Anterior cingulate cortex (tissue), 58 donors: ENCODE results near the gene GALNT16.
"Not testable (repeated sequence)": the region's sequence is repeated elsewhere in the genome, so short reads cannot be mapped to it uniquely, and the experiment has no call there.

Source experiments
- DNase-seq, 58 donors: peaks; one replicate each; lab custom pipeline; 2025; lab: John Stamatoyannopoulos, UW

The GALNT16 gene

DNA sequence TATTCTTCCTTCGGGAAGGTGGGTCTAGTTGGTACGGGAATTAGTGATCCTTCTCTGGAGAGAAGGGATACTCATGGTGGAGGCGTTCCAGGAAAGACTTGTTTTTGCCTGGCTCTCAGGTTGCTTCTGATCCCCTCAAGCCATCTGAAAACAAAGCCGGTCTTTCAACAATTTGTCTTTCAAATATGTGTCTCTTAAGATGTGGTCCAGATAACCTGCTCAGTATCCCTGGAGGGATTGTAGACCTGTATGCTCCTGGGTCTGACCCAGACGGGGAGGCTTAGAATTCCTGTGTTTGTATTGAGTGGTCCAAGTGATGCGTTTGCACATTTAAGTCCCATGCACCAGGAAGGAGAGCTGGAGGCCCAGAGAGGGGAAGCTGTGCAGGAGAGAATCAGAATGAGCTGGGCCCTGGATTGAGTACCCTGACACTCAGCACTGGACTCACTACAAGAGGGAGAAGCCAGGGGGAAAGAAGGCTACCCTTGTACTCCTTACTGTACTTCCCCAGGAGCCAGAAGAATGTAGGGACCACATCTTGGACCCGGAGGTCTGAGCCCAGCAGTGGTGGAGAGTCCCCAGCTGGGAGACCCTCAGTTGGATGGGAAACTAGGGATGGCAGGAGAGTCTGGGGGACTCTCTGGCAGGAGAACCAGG, 97.7 kb downstream of the GALNT16 start:
- no peak for DNase-seq

DNA sequence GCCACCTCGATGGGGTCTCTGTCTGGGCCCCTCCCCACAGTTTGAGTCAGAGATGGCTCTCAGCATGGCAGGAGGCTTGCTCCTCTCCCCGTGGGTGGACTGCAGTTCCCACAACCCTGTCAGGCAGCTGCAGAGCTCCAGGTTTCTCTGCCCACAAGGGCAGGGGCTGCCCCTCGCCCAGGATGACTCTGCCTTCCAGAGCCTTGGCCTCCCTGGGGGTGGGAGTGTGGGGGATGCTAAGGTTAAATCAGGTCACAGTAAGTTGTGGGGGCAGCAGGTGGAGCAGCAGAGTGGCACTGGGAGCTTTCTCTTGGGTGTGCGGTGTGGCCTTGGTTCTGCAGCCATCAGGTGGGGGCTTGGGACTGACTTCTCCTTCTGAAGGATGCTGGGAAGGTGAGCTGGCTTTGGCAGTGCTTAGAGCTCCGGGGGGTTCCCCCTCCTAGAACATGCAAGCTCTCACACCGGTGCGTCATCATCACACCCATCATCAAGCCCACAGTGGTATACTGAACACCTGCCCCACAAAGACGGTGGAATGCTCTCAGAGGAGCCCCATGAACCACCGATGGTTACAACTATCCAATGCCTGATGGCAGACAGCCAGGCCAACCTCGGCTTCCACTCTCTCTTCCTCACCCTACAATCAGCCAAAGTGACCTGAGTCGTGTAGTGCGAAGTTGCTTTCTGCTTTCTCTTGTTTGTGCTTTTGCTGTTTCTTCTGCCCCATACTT, 98.4 kb downstream of the GALNT16 start:
- no peak for DNase-seq

DNA sequence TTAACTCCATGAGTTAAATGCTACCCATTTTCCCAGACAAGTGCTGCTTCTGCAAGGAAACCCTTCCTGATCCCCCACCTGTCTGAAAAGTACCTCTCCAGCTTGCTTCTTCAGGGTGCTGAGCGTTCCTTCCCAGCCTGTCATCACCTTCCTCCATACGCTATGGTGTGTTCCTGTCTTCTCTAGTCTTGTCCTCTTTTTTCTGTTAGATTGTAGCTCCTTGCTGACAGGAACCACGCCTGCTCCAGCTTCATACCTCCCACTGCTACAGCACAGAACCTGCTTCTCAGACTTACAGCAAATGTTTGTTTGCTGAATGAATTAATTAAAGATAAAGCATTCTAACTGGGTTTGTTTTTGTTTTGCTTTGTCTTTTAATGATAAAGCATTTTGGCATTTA, 99.0 kb downstream of the GALNT16 start:
- peak in 3 of 58 donors; percentile 8 to 35 (median 13) for DNase-seq

DNA sequence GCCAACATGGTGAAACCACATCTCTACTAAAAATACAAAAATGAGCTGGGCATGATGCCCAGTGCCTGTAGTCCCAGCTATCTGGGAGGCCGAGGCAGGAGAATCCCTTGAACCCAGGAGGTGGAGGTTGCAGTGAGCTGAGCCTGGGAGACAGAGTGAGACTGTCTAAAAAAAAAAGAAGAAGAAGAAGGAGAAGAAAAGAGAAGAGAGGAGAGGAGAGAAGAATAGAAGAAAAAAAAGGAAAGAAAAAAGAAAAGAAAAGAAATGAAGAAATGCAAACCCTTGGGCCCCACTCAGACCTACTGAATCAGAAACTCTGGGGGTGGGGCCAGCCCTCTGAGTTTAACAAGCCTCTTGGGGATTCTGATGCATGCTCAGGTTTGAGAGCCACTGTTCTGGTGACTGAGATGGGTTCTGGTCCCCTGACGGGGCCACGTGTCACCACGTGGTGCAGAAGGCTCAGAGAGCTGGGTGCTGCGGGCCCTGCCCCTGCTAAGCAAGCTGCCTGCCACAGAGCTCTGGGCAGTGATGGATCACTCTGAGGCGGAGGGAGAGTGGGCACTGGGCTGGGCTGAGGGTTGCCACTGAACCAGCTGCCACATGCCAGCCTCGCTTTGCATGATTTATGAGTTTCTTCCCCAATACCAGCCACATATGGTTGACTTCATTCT, 100.6 kb downstream of the GALNT16 start:
- no peak for DNase-seq

DNA sequence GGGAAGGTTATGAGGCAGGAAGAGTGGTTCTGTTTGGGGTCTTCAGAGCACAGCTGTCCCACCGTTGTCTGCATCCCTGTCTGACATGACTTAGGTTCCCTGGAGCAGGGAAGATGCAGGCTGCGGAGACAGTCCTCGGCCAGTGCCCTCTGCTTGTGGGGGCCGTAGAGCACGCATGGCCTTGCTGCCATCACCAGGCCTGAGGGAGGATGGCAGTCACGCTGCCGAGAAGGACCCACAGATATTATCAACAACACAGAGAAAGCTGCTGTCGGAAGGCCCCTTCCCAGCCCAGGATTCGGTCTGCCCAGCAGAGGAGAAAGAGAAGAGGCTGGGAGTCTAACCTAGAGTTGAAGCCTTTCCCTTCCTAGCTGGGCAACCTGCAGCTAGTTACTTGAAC, 103.1 kb downstream of the GALNT16 start:
- DNase-seq, result peak in 30 of 58 donors; percentile 8 to 61 (median 30)

DNA sequence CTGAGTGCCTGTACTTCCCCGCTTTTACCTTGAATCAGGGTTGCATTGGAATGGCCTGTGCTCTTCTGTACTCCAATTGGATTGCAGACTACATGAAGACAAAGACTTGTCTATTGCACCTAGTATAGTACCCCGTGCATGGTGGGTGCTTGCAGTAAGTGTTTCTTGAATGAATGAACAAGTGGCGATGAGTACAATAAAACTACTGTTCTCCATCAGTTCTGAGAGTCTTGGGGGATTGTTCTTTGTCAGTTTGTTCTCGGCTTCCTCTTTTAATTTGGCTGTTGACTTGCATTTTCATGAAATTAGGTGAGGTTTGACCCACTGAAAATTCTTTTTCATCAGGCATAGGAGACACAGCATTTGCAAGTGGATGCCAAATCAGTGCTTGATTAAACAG, 104.0 kb downstream of the GALNT16 start:
- no peak for DNase-seq

DNA sequence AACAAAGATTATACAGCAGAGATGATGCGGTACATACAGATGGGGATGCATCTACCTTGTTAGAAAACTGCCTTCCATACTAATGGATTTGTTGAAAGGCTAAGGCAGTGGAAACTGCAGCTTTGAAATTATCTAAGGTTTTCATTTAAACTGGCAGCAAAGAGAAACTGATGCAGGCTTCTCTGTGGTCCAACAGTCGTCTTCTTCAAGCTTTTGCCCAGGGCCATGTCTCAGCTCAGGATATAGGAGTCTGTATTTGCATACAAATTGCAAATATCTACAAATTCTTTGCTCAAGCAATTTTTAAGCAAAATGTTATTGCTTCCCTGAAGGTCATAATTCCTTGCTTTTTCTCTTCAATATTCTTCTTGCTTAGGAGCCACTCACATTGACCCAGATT, 104.4 kb downstream of the GALNT16 start:
- DNase-seq, result no peak

DNA sequence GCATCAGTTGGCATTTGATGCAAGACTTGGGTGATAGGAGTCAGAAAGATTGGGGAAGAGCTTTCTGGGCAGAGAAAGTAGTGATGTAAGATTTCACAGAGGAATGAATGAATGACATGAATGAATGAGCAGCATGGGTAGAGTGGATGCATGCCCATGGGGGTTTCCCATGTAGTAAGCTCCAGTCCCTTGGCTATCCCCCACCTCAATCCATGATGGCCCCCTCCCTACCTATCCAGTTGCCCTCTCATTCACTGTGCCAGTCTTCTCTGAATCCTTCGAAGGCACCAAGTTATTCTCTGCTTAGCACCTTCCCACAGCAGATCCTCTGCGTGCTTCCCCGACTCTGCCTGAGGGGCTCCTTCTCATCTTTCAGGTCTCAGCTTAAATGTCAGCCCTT, 106.1 kb downstream of the GALNT16 start:
- DNase-seq, result no peak

DNA sequence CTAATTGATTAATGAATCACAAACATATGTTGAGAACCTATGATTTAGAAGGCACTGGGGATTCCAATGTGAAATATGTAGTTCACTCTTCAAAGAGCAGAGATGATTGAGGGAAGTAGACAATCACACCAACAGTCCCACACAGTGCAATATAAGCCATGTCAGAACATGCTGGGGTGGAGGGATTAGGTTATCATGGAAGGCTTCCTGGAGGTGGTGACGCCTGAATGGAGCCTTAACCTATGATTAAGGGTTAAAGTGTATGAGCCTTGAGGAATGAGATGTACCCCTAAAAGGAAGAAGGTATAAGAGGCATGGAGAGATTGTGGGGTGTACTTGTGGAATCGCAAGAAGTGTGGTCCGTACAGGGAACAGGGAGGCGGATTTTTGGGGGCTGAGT, 106.8 kb downstream of the GALNT16 start:
- DNase-seq, result no peak

DNA sequence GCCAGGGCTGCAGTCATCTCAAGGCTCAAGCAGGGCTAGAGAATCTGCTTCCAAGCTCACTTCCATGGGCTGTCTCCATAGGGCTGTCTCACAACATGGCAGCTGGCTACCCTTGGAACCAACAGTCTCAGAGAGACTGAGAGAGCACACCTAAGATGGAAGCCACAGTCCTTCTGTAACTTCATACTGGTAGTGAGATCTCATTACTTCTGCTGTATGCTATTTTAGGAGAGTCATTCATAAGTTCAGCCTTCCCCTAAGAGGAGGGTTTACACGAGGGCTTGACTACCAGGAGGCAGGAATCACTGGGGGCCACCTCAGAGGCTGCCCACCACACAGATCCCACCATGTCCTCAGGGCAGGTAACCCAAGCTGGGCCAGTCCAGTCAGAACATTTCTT, 108.4 kb downstream of the GALNT16 start:
- no peak for DNase-seq

DNA sequence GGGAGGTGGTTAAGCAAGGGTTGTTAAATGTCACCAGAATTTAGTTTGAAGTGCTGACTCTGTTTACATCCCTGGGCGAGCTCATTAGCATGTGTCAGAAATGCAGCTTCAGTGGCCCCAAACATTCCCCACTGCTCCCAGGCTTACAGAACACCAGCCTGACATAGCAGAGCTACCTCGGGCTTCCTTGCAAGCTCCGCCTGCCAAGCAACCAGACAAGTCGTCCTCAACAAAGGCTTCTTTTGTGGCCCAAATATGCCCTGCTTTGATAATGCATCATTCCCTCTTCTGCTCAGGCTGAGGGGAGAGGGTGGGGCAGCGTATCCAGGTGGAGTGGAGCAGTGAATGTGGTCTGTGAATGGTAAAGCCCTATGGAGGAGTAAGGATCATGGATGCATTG, 110.1 kb downstream of the GALNT16 start:
- DNase-seq, result no peak

DNA sequence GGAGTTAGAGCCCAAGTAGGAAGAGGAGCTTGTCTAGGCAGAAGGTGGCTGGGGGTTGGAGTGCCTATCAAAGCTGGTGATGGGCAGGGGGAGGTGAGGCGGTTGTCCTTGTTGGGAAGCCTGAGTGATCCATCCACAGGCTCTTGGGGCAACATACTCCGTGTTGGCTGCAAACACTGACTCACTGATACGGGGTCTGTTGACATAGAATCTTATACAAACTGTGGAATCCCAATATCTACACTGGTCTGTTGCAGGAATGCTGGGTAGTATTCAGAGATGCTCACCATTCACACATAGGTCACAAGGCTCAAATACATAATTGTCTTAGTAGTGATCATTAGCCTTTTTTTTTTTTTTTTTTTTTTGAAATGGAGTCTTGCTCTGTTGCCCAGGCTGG, 112.2 kb downstream of the GALNT16 start:
- DNase-seq, result no peak

DNA sequence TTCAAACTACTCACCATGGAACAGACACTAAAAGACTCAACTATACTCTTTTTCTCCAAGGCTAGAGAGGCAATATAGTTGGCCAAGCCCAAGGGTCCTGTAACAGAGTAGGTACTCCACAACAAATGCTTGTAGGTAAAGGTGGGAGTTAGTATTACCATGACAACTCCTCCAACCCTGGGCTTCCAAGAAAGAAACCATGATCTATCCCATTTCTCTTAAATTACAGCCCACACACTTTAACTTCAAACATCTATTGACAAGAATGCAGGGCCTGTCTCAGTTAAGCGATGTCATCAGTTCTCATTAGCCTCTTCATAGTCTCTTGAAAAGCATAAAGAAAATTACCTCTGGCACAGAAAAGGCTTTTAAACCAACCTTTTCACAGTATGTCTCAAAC, 113.1 kb downstream of the GALNT16 start:
- no peak for DNase-seq

DNA sequence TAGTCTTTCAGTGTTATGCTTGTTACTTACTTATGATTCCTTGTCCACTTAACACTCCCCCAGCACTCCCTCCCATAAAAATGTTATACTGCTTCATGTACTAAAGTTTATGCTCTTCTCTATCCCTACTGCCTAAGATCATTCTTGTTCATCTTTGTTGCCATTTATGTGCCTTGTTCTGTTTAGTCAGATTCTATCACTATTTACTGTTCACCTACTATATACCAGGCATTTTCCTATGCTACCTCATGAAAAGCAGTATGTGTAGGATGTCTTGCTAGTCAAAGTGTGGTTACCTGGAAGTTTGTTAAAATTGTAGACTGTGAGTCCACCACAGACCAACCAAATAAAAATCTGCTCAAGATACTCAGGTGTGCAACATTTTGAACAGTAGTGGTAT, 114.3 kb downstream of the GALNT16 start:
- DNase-seq, result no peak

DNA sequence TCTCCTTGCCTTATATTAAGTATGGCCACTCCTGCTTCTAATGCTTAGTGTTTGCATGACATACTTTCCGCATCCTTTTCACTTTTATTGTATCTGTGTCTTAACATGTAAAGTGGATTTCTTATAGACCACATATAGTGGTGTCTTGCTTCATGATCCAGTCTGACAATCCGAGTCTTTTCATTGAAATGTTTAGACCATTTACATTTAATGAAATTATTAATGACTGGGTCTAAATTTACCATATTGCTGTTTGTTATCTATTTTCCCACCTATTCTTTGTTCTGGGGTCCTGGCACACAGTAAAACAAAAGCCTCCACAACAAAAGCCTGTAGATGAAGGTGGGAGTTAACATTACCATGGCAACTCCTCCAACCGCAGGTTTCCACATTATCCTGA, 115.2 kb downstream of the GALNT16 start:
- DNase-seq, result no peak

DNA sequence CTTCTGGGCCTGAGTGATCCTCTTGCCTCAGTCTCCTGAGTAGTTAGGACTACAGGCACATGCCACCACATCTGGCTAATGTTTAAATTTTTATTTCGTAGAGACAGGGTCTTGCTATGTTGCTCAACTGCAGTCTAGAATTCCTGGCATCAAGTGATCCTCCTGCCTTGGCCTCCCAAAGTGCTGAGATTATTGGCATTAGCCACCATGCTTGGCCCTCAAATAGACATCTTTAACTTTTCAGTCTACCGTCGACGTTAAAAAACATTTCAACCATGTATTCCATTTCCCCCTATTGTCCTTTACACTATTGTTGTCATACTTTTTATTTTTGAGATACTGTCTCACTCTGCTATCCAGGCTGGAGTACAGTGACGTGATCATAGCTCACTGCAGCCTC, 115.8 kb downstream of the GALNT16 start:
- no peak for DNase-seq

DNA sequence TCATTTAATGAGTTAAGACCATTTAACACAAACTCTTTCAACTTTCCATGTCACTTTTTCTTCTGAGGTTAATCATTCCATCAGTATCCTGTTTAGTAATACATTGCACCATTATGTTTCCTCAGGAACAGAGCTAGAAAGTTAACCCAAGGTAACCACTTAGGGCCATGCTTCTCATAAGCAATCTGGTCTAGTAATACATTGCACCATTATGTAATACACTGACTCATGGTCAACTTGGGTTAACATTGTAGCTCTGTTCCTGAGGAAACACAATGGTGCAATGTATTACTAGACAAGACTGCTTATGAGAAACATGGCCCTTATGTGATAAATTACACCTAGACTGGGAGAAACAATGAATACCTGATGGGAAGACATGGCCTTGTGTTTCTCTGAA, 116.5 kb downstream of the GALNT16 start:
- no peak for DNase-seq

DNA sequence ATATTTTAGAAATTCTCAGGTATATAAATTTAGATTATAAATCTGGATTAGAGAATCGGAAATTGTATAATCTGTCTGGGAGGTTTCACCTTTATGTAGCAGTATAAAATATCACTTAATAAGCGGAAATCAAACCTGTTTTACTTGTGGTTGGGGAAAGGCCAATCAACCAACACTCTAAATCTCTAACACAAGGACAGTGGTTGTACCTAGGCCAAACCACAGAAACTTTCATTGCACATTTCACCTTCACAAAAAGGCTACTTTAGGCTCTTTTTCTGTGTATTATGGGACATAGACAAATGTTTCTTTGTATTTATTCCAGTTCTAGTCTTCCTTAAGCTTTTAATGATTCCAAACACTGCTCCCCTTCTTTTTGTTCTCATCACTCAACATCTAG, 118.3 kb downstream of the GALNT16 start:
- DNase-seq, result no peak

DNA sequence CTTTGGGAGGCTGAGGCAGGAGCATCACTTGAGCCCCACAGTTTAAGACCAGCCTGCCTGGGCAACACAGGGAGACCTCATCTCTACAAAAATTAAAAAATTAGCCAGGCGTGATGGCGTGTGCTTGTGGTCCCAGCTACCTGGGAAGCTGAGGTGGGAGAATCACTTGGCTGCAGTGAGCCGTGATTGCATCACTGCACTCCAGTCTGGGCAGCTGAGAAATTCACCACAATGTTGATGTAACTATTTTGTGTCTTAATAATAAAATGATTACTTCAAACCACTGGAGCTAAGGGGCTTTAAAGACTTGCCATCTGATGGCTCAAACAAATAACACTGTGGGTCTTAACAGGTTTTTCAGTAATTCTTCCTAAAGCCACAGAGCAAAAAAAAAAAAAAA, 127.4 kb downstream of the GALNT16 start:
- no peak for DNase-seq

DNA sequence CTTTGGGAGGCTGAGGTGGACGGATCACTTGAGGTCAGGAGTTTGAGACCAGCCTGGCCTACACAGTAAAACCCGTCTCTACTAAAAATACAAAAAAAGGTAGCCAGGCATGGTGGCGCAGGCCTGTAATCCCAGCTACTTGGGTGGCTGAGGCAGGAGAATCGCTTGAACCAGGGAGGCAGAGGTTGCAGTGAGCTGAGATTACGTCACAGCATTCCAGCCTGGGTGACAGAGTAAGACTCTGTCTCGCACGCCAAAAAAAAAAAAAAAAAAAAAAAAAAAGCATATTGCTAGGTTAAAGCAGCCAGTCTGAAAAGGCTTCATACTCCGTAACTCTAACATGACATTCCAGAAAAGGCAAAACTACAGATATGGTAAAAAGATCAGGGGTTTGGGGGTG, 131.4 kb downstream of the GALNT16 start:
- not testable (repeated sequence) for DNase-seq

DNA sequence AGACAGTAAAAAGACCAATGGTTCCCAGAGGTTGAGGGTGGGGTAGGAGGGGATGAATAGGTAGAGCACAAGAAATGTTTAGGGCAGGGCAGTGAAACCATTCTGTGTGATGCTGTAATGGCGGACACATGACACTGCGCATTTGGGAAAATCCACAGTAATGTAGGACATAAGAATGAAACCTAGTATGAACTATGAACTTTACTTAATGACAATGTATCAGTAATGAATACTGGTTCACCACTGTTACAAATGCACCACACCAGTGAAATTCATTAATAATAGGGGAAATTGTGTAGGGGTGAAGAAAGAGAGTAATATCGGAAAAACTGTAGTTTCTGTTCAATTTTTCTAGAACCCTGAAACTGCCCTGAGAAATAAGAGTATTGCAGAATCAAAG, 132.5 kb downstream of the GALNT16 start:
- DNase-seq, result no peak

DNA sequence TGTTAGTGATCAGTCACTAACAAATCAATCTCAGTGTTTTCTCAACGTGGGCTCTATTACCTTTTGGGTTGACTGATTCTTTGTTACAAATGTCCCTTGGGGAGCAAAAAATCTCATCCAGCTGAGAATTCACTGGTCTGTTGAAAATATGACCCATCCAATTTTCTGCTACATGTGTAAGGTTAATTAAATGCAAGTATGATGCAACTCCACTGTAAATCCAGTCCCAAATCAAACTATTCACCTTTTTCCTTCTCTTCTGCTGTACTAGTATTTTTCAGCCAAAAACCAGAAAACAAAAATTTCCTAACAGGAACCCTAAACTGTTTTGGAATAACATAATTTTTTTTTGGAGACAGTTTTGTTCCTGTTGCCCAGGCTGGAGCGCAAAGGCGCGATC, 136.0 kb downstream of the GALNT16 start:
- no peak for DNase-seq
